Testis (tissue), 3 donors: ENCODE results near the gene RABGAP1L. TPM values are rescaled to one million over a fixed set of nuclear protein-coding genes. Genes with fewer than 3 reads are reported as not detected.

ENCODE experiments used
- DNase-seq: peaks from one replicate; pipeline ENCODE4 v3.0.0-alpha.2; 2019
- H3K27ac ChIP-seq, 2 donors: fragments of 200-600 bp; sonication (generic); one replicate each; pipeline ENCODE4 v1.5.1; 2019
- H3K27me3 ChIP-seq: fragments of 200-600 bp; sonication (generic); one replicate; pipeline ENCODE4 v1.5.1; 2019
- H3K36me3 ChIP-seq: fragments of 200-600 bp; sonication (generic); one replicate; pipeline ENCODE4 v1.5.1; 2017; ENCODE audit warnings: low read depth; ENCODE audit errors: missing control alignments
- H3K4me1 ChIP-seq: fragments of 200-600 bp; sonication (generic); one replicate; pipeline ENCODE4 v1.5.1; 2019
- H3K4me3 ChIP-seq, 2 donors: fragments of 200-600 bp; sonication (generic); one replicate each; pipeline ENCODE4 v1.5.1; 2017 to 2019
- H3K9me3 ChIP-seq: fragments of 200-600 bp; sonication (generic); one replicate; pipeline ENCODE4 v1.5.1; 2017
- CTCF ChIP-seq, 3 experiments: fragments of 450-650 bp in 2 of 3; fragments of 200-600 bp in 1 of 3; sonication (generic) in 1 of 3; IDR thresholded peaks; one replicate each; pipeline ENCODE4 v1.5.1; 2016 to 2019; ENCODE audit warnings: antibody characterized with exemption in 3 of 3, mild to moderate bottlenecking in 2 of 3, moderate library complexity in 1 of 3
- POLR2A ChIP-seq: fragments of 450-650 bp; IDR thresholded peaks from one replicate; pipeline ENCODE4 v1.6.1; 2017; ENCODE audit warnings: antibody characterized with exemption, mild to moderate bottlenecking, moderate library complexity
- WGBS, 2 donors: methylation state at CpG; one replicate each; pipeline ENCODE4 v1.1.5; 2018; 5-methylcytosine and 5-hydroxymethylcytosine counted together
- intact Hi-C: fragments of 100-400 bp; cut with DNase I; formaldehyde crosslinking; loops from one replicate; pipeline ENCODE4 v1.15.1; 2023; ENCODE audit warnings: low total_unique reads
- polyA plus RNA-seq: library from polyadenylated mRNA; stranded (reverse); fragments of 350-450 nt; fragmentation: Illumina TruSeq; extraction: RNeasy Lipid Tissue Mini Kit (QIAGEN cat#74804); gene quantifications from one replicate; pipeline ENCODE4 v1.2.3, GENCODE V29; 2014; ENCODE audit warnings: low read depth, low replicate concordance; ENCODE audit not compliant: insufficient read depth
- total RNA-seq, 2 donors: library from RNA; depleted of rRNA; stranded (reverse); fragments of >200 nt; gene quantifications; one replicate each; pipeline ENCODE4 v1.2.3, GENCODE V29; 2016

RABGAP1L gene
- total and polyA plus RNA-seq, 3 donors from 2014 or later, result 40.5 to 53.1 (median 49.5) TPM

GRCh38 chr1:174938281-174939007 is 779.1 kb downstream of the RABGAP1L start:
- Histone ChIP-seq H3K27me3 (no peaks in the 10 kb centered on the region), H3K4me3 (no peak overlapping the region), H3K9me3 (no peaks in the 10 kb centered on the region), H3K27ac (no peak overlapping the region), H3K36me3 (no peaks in the 10 kb centered on the region), H3K4me1 (no peaks in the 10 kb centered on the region)
- 57 to 61% methylated on average over 6 of the region's 6 CpGs for WGBS, 2 donors
- DNase-seq, result no peak
- intact Hi-C loops, result no loop called here
- TF ChIP-seq POLR2A (no peak), CTCF (IDR thresholded peaks at IDR 0.05) (no peak)

- H3K27me3 ChIP-seq, result no peaks in the 10 kb centered on the region
- H3K4me3 ChIP-seq, result no peak overlapping the region
- H3K36me3 ChIP-seq, result no peaks in the 10 kb centered on the region
- no peaks in the 10 kb centered on the region for H3K4me1 ChIP-seq
- H3K27ac ChIP-seq, result no peak overlapping the region
- no peaks in the 10 kb centered on the region for H3K9me3 ChIP-seq
- intact Hi-C loops, result no loop called here
- WGBS, 2 donors, result 92 to 96% methylated on average over 3 of the region's 3 CpGs
- no peak for DNase-seq
- TF ChIP-seq CTCF (IDR thresholded peaks at IDR 0.05) (no peak), POLR2A (no peak)
Measured at GRCh38 chr1:174939775-174940545, 780.6 kb downstream of the RABGAP1L start.

- 92 to 93% methylated on average over 3 of the region's 3 CpGs for WGBS, 2 donors
- no peaks in the 10 kb centered on the region for H3K36me3 ChIP-seq
- no peak for DNase-seq
Measured at GRCh38 chr1:174940646-174941175, 781.4 kb downstream of the RABGAP1L start.

GRCh38 chr1:174942547-174943255 is 783.4 kb downstream of the RABGAP1L start:
- Histone ChIP-seq H3K27me3 (no peaks in the 10 kb centered on the region), H3K36me3 (no peaks in the 10 kb centered on the region), H3K9me3 (no peaks in the 10 kb centered on the region), H3K4me1 (no peaks in the 10 kb centered on the region), H3K27ac (no peak overlapping the region), H3K4me3 (no peak overlapping the region)
- WGBS, 2 donors, result 53 to 55% methylated on average over 2 of the region's 2 CpGs
- TF ChIP-seq CTCF (IDR thresholded peaks at IDR 0.05), result no peak
- no peak for TF ChIP-seq POLR2A
- no peak for DNase-seq
- intact Hi-C loops, result no loop called here

More at GRCh38 chr1:174940646-174941175, 781.4 kb downstream of the RABGAP1L start:
- no peak for TF ChIP-seq CTCF (IDR thresholded peaks at IDR 0.05)
- no peak for TF ChIP-seq POLR2A
- no peaks in the 10 kb centered on the region for H3K4me1 ChIP-seq
- intact Hi-C loops, result no loop called here
- no peaks in the 10 kb centered on the region for H3K9me3 ChIP-seq
- no peak overlapping the region for H3K27ac ChIP-seq
- H3K4me3 ChIP-seq, result no peak overlapping the region
- H3K27me3 ChIP-seq, result no peaks in the 10 kb centered on the region
